ENCODE data around the gene INSM2. TPM values are rescaled to one million over a fixed set of nuclear protein-coding genes. Genes with fewer than 3 reads are reported as not detected.

INSM2 gene, protein sequence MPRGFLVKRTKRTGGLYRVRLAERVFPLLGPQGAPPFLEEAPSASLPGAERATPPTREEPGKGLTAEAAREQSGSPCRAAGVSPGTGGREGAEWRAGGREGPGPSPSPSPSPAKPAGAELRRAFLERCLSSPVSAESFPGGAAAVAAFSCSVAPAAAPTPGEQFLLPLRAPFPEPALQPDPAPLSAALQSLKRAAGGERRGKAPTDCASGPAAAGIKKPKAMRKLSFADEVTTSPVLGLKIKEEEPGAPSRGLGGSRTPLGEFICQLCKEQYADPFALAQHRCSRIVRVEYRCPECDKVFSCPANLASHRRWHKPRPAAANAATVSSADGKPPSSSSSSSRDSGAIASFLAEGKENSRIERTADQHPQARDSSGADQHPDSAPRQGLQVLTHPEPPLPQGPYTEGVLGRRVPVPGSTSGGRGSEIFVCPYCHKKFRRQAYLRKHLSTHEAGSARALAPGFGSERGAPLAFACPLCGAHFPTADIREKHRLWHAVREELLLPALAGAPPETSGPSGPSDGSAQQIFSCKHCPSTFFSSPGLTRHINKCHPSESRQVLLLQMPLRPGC
- total RNA-seq (2022) = not detected in 2 replicates
- Bru-seq, nascent RNA = not detected
- not detected for BruChase-seq, experiment 1, labeled RNA remaining after a 6-hour chase
- not detected for BruChase-seq, experiment 2, labeled RNA remaining after a 2-hour chase
- long read RNA-seq = 0 reads

DNA sequence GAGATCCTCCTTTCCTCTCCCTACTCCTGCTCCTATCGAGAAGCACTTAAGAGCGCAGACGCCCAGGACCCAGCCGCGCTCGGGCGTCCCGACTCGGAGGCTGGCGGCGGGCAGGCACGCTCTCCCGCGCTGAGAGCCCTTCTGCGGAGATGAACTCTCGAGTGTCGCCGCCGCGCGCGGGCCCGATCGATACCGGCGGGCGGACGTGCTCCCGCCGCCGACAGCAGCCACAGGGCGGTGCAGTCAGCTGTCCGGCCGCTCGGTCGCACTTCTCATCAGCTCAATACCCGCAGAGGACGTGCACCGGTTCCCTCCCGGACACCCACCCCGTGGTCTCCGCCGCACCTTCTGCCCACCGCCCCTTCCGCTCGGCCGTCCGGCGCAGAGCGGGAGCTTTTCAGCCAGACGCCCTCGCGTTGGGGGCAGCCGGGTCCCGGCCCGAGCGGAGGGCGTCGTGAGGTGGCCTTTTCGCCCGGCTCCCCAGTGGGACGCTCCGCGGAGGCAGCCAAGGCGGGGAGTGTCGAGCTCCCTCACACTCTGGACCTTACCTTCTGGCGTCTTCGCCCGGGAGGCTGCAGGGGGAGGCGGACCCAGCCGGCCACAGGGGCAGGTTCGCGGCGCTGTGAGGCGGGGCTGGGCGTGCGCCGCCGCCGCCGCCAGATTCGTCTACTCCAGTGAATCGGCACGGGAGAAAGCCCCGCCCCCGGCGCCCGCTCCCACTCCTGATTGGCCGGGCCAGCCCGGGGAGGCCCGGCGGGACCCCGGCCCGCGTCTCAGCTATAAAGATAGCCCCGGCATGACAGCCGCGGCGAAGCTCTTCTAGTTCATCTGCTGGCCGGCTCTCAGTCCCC, at the start of gene INSM2:
INSM2 (plus strand) TSS at position 808 of the 851 bp plus-strand sequence. CDS start 89 bp downstream, outside the sequence.
- Mint-ChIP-seq H3K27ac (ENCODE audit: unreplicated experiment) (no peak within 1 kb of the TSS), H3K9me3 (ENCODE audit: low read depth, unreplicated experiment) (no peaks in the 10 kb centered on the region), H3K4me1 (ENCODE audit: low read depth, unreplicated experiment) (peaks cover 8% of the 10 kb centered on the region), H3K4me3 (ENCODE audit: low read depth, unreplicated experiment) (peak within 1 kb of the TSS; percentile 78), H3K36me3 (ENCODE audit: insufficient read depth, unreplicated experiment) (peaks cover 10% of the 10 kb centered on the region), H3K27me3 (ENCODE audit: unreplicated experiment) (peaks cover 49% of the 10 kb centered on the region)
- peak; percentile 87 for DNase-seq
- intact Hi-C loops (cut with micrococcal nuclease; ENCODE audit: unreplicated experiment) = no loop called here
- TF ChIP-seq, protein P1, sequence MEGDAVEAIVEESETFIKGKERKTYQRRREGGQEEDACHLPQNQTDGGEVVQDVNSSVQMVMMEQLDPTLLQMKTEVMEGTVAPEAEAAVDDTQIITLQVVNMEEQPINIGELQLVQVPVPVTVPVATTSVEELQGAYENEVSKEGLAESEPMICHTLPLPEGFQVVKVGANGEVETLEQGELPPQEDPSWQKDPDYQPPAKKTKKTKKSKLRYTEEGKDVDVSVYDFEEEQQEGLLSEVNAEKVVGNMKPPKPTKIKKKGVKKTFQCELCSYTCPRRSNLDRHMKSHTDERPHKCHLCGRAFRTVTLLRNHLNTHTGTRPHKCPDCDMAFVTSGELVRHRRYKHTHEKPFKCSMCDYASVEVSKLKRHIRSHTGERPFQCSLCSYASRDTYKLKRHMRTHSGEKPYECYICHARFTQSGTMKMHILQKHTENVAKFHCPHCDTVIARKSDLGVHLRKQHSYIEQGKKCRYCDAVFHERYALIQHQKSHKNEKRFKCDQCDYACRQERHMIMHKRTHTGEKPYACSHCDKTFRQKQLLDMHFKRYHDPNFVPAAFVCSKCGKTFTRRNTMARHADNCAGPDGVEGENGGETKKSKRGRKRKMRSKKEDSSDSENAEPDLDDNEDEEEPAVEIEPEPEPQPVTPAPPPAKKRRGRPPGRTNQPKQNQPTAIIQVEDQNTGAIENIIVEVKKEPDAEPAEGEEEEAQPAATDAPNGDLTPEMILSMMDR (IDR thresholded peaks at IDR 0.05; ENCODE audit: unreplicated experiment) = no peak
- CTCF ChIA-PET = interaction anchor here (0.7 kb wide), 1 partner anchor 9 kb away, joined by 3 read pairs; no protein-coding TSS in a partner anchor
- no TSS peak for BruUV-seq (replicated peaks)

DNA sequence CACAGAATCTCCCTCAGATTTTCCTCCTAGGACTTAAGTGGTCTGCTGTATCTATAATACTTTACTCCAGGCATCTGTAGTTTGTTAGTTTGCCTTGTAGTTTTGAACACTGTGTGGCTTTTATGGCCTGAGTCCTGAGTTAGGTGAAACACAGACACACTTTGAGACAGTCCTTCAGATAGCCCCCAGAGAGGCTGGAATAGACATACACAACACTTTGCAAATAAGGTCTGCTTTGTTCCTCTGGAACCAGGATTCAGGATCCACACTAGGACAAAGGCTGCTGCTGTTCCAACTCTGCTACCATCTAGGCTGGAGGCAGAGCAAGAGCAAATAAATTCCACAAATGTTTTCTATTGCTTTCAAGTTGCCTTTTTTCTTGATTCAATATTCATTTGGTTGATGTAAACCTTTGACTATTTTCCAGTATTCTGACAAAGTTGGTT, 41.4 kb upstream of the INSM2 start:
- no peaks in the 10 kb centered on the region for H3K4me1 Mint-ChIP-seq (ENCODE audit: low read depth, unreplicated experiment)
- BruUV-seq (replicated peaks) = no TSS peak
- H3K27ac Mint-ChIP-seq (ENCODE audit: unreplicated experiment) = no peak overlapping the region
- CTCF ChIA-PET = no interaction called here
- no peak overlapping the region for H3K4me3 Mint-ChIP-seq (ENCODE audit: low read depth, unreplicated experiment)
- no peaks in the 10 kb centered on the region for H3K9me3 Mint-ChIP-seq (ENCODE audit: low read depth, unreplicated experiment)
- TF ChIP-seq, protein P1 (IDR thresholded peaks at IDR 0.05; ENCODE audit: unreplicated experiment) = no peak
- intact Hi-C loops (cut with micrococcal nuclease; ENCODE audit: unreplicated experiment) = no loop called here
- H3K36me3 Mint-ChIP-seq (ENCODE audit: insufficient read depth, unreplicated experiment) = no peaks in the 10 kb centered on the region
- H3K27me3 Mint-ChIP-seq (ENCODE audit: unreplicated experiment) = no peaks in the 10 kb centered on the region
- DNase-seq = no peak

DNA sequence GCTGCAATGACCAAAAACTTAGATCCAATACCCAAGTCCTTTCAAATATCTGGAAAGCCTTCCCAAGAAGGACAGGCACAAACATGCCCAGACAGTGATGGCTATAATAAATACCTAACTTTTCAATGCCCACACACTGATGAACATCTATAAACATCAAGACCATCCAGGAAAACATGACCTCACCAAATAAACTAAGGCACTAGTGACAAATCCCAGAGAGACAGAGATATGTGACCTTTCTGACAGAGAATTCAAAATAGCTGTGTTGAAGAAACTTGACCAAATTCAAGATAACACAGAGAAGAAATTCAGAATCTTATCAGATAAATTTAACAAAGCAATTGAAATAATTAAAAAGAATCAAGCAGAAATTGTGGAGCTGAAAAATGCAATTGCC, 38.7 kb upstream of the INSM2 start:
- DNase-seq = no peak
- CTCF ChIA-PET = no interaction called here
- H3K27me3 Mint-ChIP-seq (ENCODE audit: unreplicated experiment) = no peaks in the 10 kb centered on the region
- no peaks in the 10 kb centered on the region for H3K9me3 Mint-ChIP-seq (ENCODE audit: low read depth, unreplicated experiment)
- intact Hi-C loops (cut with micrococcal nuclease; ENCODE audit: unreplicated experiment) = no loop called here
- no peak overlapping the region for H3K4me3 Mint-ChIP-seq (ENCODE audit: low read depth, unreplicated experiment)
- H3K27ac Mint-ChIP-seq (ENCODE audit: unreplicated experiment) = no peak overlapping the region
- no TSS peak for BruUV-seq (replicated peaks)
- H3K36me3 Mint-ChIP-seq (ENCODE audit: insufficient read depth, unreplicated experiment) = no peaks in the 10 kb centered on the region
- TF ChIP-seq, protein P1 (IDR thresholded peaks at IDR 0.05; ENCODE audit: unreplicated experiment) = no peak
- H3K4me1 Mint-ChIP-seq (ENCODE audit: low read depth, unreplicated experiment) = no peaks in the 10 kb centered on the region

DNA sequence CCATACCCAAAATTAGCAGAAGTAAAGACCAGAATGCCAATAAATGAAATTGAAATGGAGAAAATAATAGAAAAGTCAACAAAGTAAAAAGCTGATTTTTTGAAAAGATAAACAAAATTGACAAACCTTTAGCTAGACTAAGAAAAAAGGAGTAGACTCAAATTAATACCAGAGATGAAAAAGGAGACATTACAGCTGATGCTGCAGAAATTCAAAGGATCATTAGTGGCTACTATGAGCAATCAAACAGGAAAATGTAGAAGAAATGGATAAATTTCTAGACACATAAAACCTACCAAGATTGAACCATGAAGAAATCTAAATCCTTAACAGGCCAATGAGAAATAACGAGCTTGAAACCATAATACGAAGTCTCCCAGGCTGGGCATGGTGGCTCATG, 34.8 kb upstream of the INSM2 start:
- DNase-seq = no peak
- Mint-ChIP-seq H3K27me3 (ENCODE audit: unreplicated experiment) (no peaks in the 10 kb centered on the region), H3K4me1 (ENCODE audit: low read depth, unreplicated experiment) (peaks cover 6% of the 10 kb centered on the region), H3K27ac (ENCODE audit: unreplicated experiment) (no peak overlapping the region), H3K9me3 (ENCODE audit: low read depth, unreplicated experiment) (no peaks in the 10 kb centered on the region), H3K36me3 (ENCODE audit: insufficient read depth, unreplicated experiment) (no peaks in the 10 kb centered on the region), H3K4me3 (ENCODE audit: low read depth, unreplicated experiment) (no peak overlapping the region)
- CTCF ChIA-PET = no interaction called here
- TF ChIP-seq, protein P1 (IDR thresholded peaks at IDR 0.05; ENCODE audit: unreplicated experiment) = no peak
- no TSS peak for BruUV-seq (replicated peaks)
- intact Hi-C loops (cut with micrococcal nuclease; ENCODE audit: unreplicated experiment) = no loop called here
